ENCODE measurements around the gene PPL.

DNA sequence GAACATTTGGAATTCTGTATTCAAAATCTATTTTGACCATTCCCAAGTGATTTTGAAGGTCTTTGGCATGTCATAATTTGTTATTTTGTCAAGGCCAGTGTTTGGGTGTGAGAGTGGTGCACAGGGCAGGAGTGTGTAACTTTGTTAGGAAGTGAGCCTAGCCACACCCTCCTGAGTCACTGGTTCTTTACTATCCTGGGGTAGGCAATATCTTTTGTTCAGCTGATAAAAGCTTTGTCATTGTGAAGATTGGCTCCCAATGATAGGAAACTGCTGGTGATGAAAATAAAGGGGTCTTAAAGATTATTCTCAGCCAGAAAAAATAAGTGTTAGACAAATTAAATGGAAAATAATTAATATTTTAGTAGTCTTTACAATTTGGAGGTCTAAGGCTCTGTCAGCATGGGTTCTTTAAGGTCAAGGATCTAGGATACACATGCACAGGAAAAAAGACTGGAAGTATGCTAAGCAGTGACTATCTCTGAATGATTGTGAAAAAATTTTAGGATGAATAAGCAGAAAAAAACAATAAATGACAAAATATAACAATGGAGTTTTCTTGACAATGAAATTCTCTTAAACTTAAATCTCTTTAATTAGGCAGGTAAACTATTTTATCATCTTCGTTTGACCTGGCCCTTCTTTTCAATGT is 84.6 kb downstream of the PPL start:
- no peak for TF ChIP-seq POLR2A (IDR thresholded peaks at IDR 0.05; ENCODE audit: low read depth, low read length)
- no peak for TF ChIP-seq TAF1 (IDR thresholded peaks at IDR 0.05; ENCODE audit: borderline replicate concordance, low read depth, low read length)
